ENCODE data around the gene LSG1. TPM values are rescaled to one million over a fixed set of nuclear protein-coding genes. Genes with fewer than 3 reads are reported as not detected.
"Not testable (repeated sequence)": the region's sequence is repeated elsewhere in the genome, so short reads cannot be mapped to it uniquely, and the experiment has no call there.

The LSG1 gene
- polyA plus RNA-seq, 1 donor from 2014 or later = 35.5 TPM

- peaks cover 6% of the 10 kb centered on the region for H3K36me3 ChIP-seq (ENCODE audit: insufficient read depth, low read length)
Measured at GRCh38 chr3:194606163-194606562, 65.8 kb downstream of the LSG1 start.

GRCh38 chr3:194605314-194605713, 66.7 kb downstream of the LSG1 start:
- not testable (repeated sequence) for H3K36me3 ChIP-seq (ENCODE audit: insufficient read depth, low read length); H3K9me3 ChIP-seq (ENCODE audit: low read length); H3K9ac ChIP-seq (ENCODE audit: low read length); H3K79me2 ChIP-seq (replicated peaks; ENCODE audit: insufficient read depth, low read length); H2AFZ ChIP-seq (ENCODE audit: low read depth, low read length); H3K4me3 ChIP-seq (ENCODE audit: low read length); H3K27ac ChIP-seq (ENCODE audit: low read length); H4K20me1 ChIP-seq (ENCODE audit: insufficient read depth); H3K27me3 ChIP-seq (ENCODE audit: insufficient read depth, low read depth, low read length); H3F3A ChIP-seq (ENCODE audit: insufficient read depth, low read length, poor library complexity, severe bottlenecking); H3K9me2 ChIP-seq (ENCODE audit: insufficient read depth, low read length); H3K4me2 ChIP-seq (ENCODE audit: low read length)

More at GRCh38 chr3:194606163-194606562, 65.8 kb downstream of the LSG1 start:
- H3K79me2 ChIP-seq (replicated peaks; ENCODE audit: insufficient read depth, low read length) = no peaks in the 10 kb centered on the region
- H3K27ac ChIP-seq (ENCODE audit: low read length) = no peak overlapping the region
- no peak overlapping the region for H3K4me3 ChIP-seq (ENCODE audit: low read length)
- no peak overlapping the region for H3K4me2 ChIP-seq (ENCODE audit: low read length)
- no peak overlapping the region for H2AFZ ChIP-seq (ENCODE audit: low read depth, low read length)
- no peaks in the 10 kb centered on the region for H3K27me3 ChIP-seq (ENCODE audit: insufficient read depth, low read depth, low read length)
- H3K9ac ChIP-seq (ENCODE audit: low read length) = no peak overlapping the region
- no peaks in the 10 kb centered on the region for H3K9me3 ChIP-seq (ENCODE audit: low read length)
- H4K20me1 ChIP-seq (ENCODE audit: insufficient read depth) = no peaks in the 10 kb centered on the region
- no peaks in the 10 kb centered on the region for H3F3A ChIP-seq (ENCODE audit: insufficient read depth, low read length, poor library complexity, severe bottlenecking)
- no peak for TF ChIP-seq RAD21 (conservative IDR thresholded peaks at IDR 0.05)
- no peak for TF ChIP-seq CTCF (IDR thresholded peaks at IDR 0.05; ENCODE audit: poor library complexity, severe bottlenecking)
- TF ChIP-seq EP300 (conservative IDR thresholded peaks at IDR 0.05; ENCODE audit: poor library complexity, severe bottlenecking) = no peak
- TF ChIP-seq REST (IDR thresholded peaks at IDR 0.05; ENCODE audit: borderline replicate concordance) = no peak
- no peak for TF ChIP-seq TAF1 (IDR thresholded peaks at IDR 0.05; ENCODE audit: low read depth)
- TF ChIP-seq EZH2 (IDR thresholded peaks at IDR 0.05; ENCODE audit: borderline replicate concordance, insufficient read depth, low read length, poor library complexity, severe bottlenecking) = no peak
- no peak for TF ChIP-seq MXI1 (conservative IDR thresholded peaks at IDR 0.05; ENCODE audit: poor library complexity, severe bottlenecking)
- no peak for TF ChIP-seq SMC3 (conservative IDR thresholded peaks at IDR 0.05; ENCODE audit: poor library complexity)
- no peak for TF ChIP-seq POLR2AphosphoS5 (IDR thresholded peaks at IDR 0.05)
- no peaks in the 10 kb centered on the region for H3K9me2 ChIP-seq (ENCODE audit: insufficient read depth, low read length)

- Histone ChIP-seq H3K79me2 (replicated peaks; ENCODE audit: insufficient read depth, low read length) (no peaks in the 10 kb centered on the region), H3F3A (ENCODE audit: insufficient read depth, low read length, poor library complexity, severe bottlenecking) (no peaks in the 10 kb centered on the region), H3K27ac (ENCODE audit: low read length) (no peak overlapping the region), H3K9me2 (ENCODE audit: insufficient read depth, low read length) (no peaks in the 10 kb centered on the region), H4K20me1 (ENCODE audit: insufficient read depth) (no peaks in the 10 kb centered on the region), H3K9ac (ENCODE audit: low read length) (no peak overlapping the region), H3K27me3 (ENCODE audit: insufficient read depth, low read depth, low read length) (no peaks in the 10 kb centered on the region), H3K4me3 (ENCODE audit: low read length) (no peak overlapping the region), H3K36me3 (ENCODE audit: insufficient read depth, low read length) (peaks cover 6% of the 10 kb centered on the region), H2AFZ (ENCODE audit: low read depth, low read length) (no peak overlapping the region), H3K4me2 (ENCODE audit: low read length) (no peak overlapping the region), H3K9me3 (ENCODE audit: low read length) (no peaks in the 10 kb centered on the region)
- TF ChIP-seq EZH2 (IDR thresholded peaks at IDR 0.05; ENCODE audit: borderline replicate concordance, insufficient read depth, low read length, poor library complexity, severe bottlenecking) (no peak), TAF1 (IDR thresholded peaks at IDR 0.05; ENCODE audit: low read depth) (no peak), MXI1 (conservative IDR thresholded peaks at IDR 0.05; ENCODE audit: poor library complexity, severe bottlenecking) (no peak), CTCF (IDR thresholded peaks at IDR 0.05; ENCODE audit: poor library complexity, severe bottlenecking) (no peak), POLR2AphosphoS5 (IDR thresholded peaks at IDR 0.05) (no peak), REST (IDR thresholded peaks at IDR 0.05; ENCODE audit: borderline replicate concordance) (no peak), EP300 (conservative IDR thresholded peaks at IDR 0.05; ENCODE audit: poor library complexity, severe bottlenecking) (no peak), SMC3 (conservative IDR thresholded peaks at IDR 0.05; ENCODE audit: poor library complexity) (no peak), RAD21 (conservative IDR thresholded peaks at IDR 0.05) (no peak)
Measured at GRCh38 chr3:194604837-194605236, 67.2 kb downstream of the LSG1 start.
